HEK293 (cell line): Measurements from ENCODE around the gene CCDC81.

Experiments used
- CTCF ChIA-PET: fragments of 350-600 bp; formaldehyde crosslinking; extraction: SDS; loops from one replicate; lab custom pipeline; 2021; ENCODE audit warnings: antibody characterized with exemption; lab: Yijun Ruan, JAX
- POLR2A ChIA-PET: fragments of 300-600 bp; formaldehyde crosslinking; extraction: SDS; loops from one replicate; lab custom pipeline; 2020; ENCODE audit warnings: antibody characterized with exemption, inconsistent platforms; lab: Yijun Ruan, JAX
- H3K27ac ChIP-seq: fragments of 200-500 bp; sonication (Bioruptor generic); 2 replicates; pipeline ENCODE4 v1.5.1; 2014; ENCODE audit warnings: low read depth, low read length, control low read depth, inconsistent platforms; ENCODE audit errors: extremely low read depth
- H3K36me3 ChIP-seq, 2 experiments: fragments of 200-500 bp in 1 of 2; sonication (Bioruptor generic) in 1 of 2; 1 replicate in 1 of 2; 2 replicates in 1 of 2; pipeline ENCODE4 v1.5.1; 2014 to 2017; ENCODE audit warnings: inconsistent platforms in 2 of 2, low read length in 2 of 2; ENCODE audit not compliant: control insufficient read depth in 2 of 2, insufficient read depth in 1 of 2
- H3K4me1 ChIP-seq: fragments of 200-500 bp; sonication (Bioruptor generic); 2 replicates; pipeline ENCODE4 v1.5.1; 2014; ENCODE audit warnings: mild to moderate bottlenecking, low read length, inconsistent platforms; ENCODE audit not compliant: control insufficient read depth, insufficient read depth
- H3K4me3 ChIP-seq: 2 replicates; pipeline ENCODE4 v1.5.1; 2011; ENCODE audit warnings: low read depth, mild to moderate bottlenecking, control low read depth, low read length, moderate library complexity
- H3K9me3 ChIP-seq: fragments of 200-500 bp; sonication (Bioruptor generic); 2 replicates; pipeline ENCODE4 v1.5.1; 2014; ENCODE audit warnings: low read depth, low read length, inconsistent platforms; ENCODE audit not compliant: control insufficient read depth, insufficient read depth
- BCL11B ChIP-seq: fragments of 450-650 bp; formaldehyde crosslinking; IDR thresholded peaks from 2 replicates; pipeline ENCODE4 v1.5.1; 2016; ENCODE audit warnings: low read depth, missing biosample characterization, missing genetic modification characterization
- GLIS2 ChIP-seq: fragments of 450-650 bp; formaldehyde crosslinking; IDR thresholded peaks from 2 replicates; pipeline ENCODE4 v1.5.1; 2016; ENCODE audit warnings: missing biosample characterization, missing genetic modification characterization
- KLF16 ChIP-seq: fragments of 450-650 bp; formaldehyde crosslinking; IDR thresholded peaks from 2 replicates; pipeline ENCODE4 v1.5.1; 2017; ENCODE audit warnings: missing biosample characterization, missing genetic modification characterization
- KLF17 ChIP-seq: fragments of 450-650 bp; formaldehyde crosslinking; IDR thresholded peaks from 2 replicates; pipeline ENCODE4 v1.5.1; 2016; ENCODE audit warnings: missing biosample characterization, missing genetic modification characterization
- REPIN1 ChIP-seq: fragments of 450-650 bp; formaldehyde crosslinking; IDR thresholded peaks from 2 replicates; pipeline ENCODE4 v1.5.1; 2017; ENCODE audit warnings: missing biosample characterization, missing genetic modification characterization, low read depth
- TCF7L2 ChIP-seq: IDR thresholded peaks from 2 replicates; pipeline ENCODE4 v1.6.1; 2011; ENCODE audit warnings: low read depth, mild to moderate bottlenecking, inconsistent platforms, low read length, moderate library complexity, borderline replicate concordance
- ZBTB17 ChIP-seq: fragments of 450-650 bp; formaldehyde crosslinking; IDR thresholded peaks from 2 replicates; pipeline ENCODE4 v1.5.1; 2016; ENCODE audit warnings: missing biosample characterization, missing genetic modification characterization
- ZBTB8A ChIP-seq: fragments of 450-650 bp; formaldehyde crosslinking; IDR thresholded peaks from 2 replicates; pipeline ENCODE4 v1.5.1; 2016; ENCODE audit warnings: missing biosample characterization, missing genetic modification characterization
- ZNF155 ChIP-seq: fragments of 450-650 bp; formaldehyde crosslinking; IDR thresholded peaks from 2 replicates; pipeline ENCODE4 v1.5.1; 2016; ENCODE audit warnings: missing biosample characterization, missing genetic modification characterization
- ZNF157 ChIP-seq: fragments of 450-650 bp; formaldehyde crosslinking; IDR thresholded peaks from 2 replicates; pipeline ENCODE4 v1.5.1; 2016; ENCODE audit warnings: missing biosample characterization, missing genetic modification characterization
- ZNF202 ChIP-seq: fragments of 450-650 bp; formaldehyde crosslinking; IDR thresholded peaks from 2 replicates; pipeline ENCODE4 v1.5.1; 2016; ENCODE audit warnings: missing biosample characterization, missing genetic modification characterization, borderline replicate concordance
- ZNF223 ChIP-seq: fragments of 450-650 bp; formaldehyde crosslinking; IDR thresholded peaks from 2 replicates; pipeline ENCODE4 v1.5.1; 2016; ENCODE audit warnings: missing biosample characterization, missing genetic modification characterization
- ZNF404 ChIP-seq: fragments of 450-650 bp; formaldehyde crosslinking; IDR thresholded peaks from 2 replicates; pipeline ENCODE4 v1.5.1; 2017; ENCODE audit warnings: missing biosample characterization, missing genetic modification characterization
- ZNF473 ChIP-seq: fragments of 450-650 bp; formaldehyde crosslinking; IDR thresholded peaks from 2 replicates; pipeline ENCODE4 v1.5.1; 2017; ENCODE audit warnings: missing biosample characterization, missing genetic modification characterization
- ZNF48 ChIP-seq: fragments of 450-650 bp; formaldehyde crosslinking; IDR thresholded peaks from 2 replicates; pipeline ENCODE4 v1.5.1; 2016; ENCODE audit warnings: missing biosample characterization, missing genetic modification characterization
- ZNF548 ChIP-seq: fragments of 450-650 bp; formaldehyde crosslinking; IDR thresholded peaks from 2 replicates; pipeline ENCODE4 v1.5.1; 2016; ENCODE audit warnings: missing biosample characterization, missing genetic modification characterization
- ZNF555 ChIP-seq: fragments of 450-650 bp; formaldehyde crosslinking; conservative IDR thresholded peaks from 2 replicates; pipeline ENCODE4 v1.5.1; 2017; ENCODE audit warnings: missing biosample characterization, mild to moderate bottlenecking, missing genetic modification characterization, inconsistent platforms
- ZNF660 ChIP-seq: fragments of 450-650 bp; IDR thresholded peaks from 2 replicates; pipeline ENCODE4 v1.5.1; 2018; ENCODE audit warnings: missing biosample characterization, mild to moderate bottlenecking, missing genetic modification characterization
- ZNF677 ChIP-seq: fragments of 450-650 bp; IDR thresholded peaks from 2 replicates; pipeline ENCODE4 v1.5.0; 2018; ENCODE audit warnings: missing biosample characterization, mild to moderate bottlenecking, missing genetic modification characterization, moderate library complexity
- ZNF76 ChIP-seq: fragments of 450-650 bp; formaldehyde crosslinking; IDR thresholded peaks from 2 replicates; pipeline ENCODE4; 2016; ENCODE audit warnings: low read depth, missing biosample characterization, missing genetic modification characterization, borderline replicate concordance
- ZNF768 ChIP-seq: fragments of 450-650 bp; formaldehyde crosslinking; IDR thresholded peaks from 2 replicates; pipeline ENCODE4 v1.5.1; 2018; ENCODE audit warnings: missing biosample characterization, mild to moderate bottlenecking, missing genetic modification characterization
- ZSCAN18 ChIP-seq: fragments of 450-650 bp; formaldehyde crosslinking; IDR thresholded peaks from 2 replicates; pipeline ENCODE4 v1.5.1; 2016; ENCODE audit warnings: missing biosample characterization, missing genetic modification characterization
- TF ChIP-seq, protein P1 (sequence below): fragments of 450-650 bp; formaldehyde crosslinking; IDR thresholded peaks from 2 replicates; pipeline ENCODE4 v1.5.1; 2016; ENCODE audit warnings: missing biosample characterization, missing genetic modification characterization
- TF ChIP-seq, protein P2 (sequence below): fragments of 450-650 bp; formaldehyde crosslinking; IDR thresholded peaks from 2 replicates; pipeline ENCODE4 v1.5.1; 2016; ENCODE audit warnings: missing biosample characterization, missing genetic modification characterization
- TF ChIP-seq, protein P3 (sequence below): fragments of 450-650 bp; formaldehyde crosslinking; optimal IDR thresholded peaks from 2 replicates; pipeline ENCODE3; 2016; ENCODE audit warnings: missing biosample characterization, mild to moderate bottlenecking, missing genetic modification characterization

Gene CCDC81

DNA sequence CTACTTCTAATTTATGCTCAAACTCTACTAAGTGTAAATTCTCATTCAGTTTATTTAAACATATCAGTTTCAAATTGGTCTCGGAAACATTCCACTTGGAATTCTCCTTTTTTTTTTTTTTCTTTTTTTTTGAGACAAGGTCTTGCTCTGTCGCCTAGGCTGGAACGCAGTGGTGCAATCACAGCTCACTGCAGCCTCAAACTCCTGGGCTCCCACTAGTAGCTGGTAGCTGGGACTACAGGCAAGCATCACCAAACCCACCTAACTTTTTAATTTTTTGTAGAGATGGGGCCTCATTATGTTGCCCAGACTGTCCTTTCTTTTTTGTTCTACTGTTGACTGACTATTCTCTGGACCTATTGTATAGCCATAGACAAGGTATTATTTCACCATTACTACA lies 33.3 kb upstream of the CCDC81 start:
- ChIA-PET CTCF (interaction anchor here (0.6 kb wide), 1 partner anchor 1761 kb away, joined by 3 read pairs; no protein-coding TSS in a partner anchor), POLR2A (no interaction called here)
- H3K27ac ChIP-seq = no peak overlapping the region
- H3K4me3 ChIP-seq = no peak overlapping the region
- no peak for TF ChIP-seq ZNF660 (tag by site-specific recombination)
- no peak for TF ChIP-seq TCF7L2
- no peak for TF ChIP-seq ZSCAN18 (tag by site-specific recombination)
- no peak for TF ChIP-seq ZBTB8A
- TF ChIP-seq ZNF768 (tag by site-specific recombination) = no peak
- TF ChIP-seq, protein P1, sequence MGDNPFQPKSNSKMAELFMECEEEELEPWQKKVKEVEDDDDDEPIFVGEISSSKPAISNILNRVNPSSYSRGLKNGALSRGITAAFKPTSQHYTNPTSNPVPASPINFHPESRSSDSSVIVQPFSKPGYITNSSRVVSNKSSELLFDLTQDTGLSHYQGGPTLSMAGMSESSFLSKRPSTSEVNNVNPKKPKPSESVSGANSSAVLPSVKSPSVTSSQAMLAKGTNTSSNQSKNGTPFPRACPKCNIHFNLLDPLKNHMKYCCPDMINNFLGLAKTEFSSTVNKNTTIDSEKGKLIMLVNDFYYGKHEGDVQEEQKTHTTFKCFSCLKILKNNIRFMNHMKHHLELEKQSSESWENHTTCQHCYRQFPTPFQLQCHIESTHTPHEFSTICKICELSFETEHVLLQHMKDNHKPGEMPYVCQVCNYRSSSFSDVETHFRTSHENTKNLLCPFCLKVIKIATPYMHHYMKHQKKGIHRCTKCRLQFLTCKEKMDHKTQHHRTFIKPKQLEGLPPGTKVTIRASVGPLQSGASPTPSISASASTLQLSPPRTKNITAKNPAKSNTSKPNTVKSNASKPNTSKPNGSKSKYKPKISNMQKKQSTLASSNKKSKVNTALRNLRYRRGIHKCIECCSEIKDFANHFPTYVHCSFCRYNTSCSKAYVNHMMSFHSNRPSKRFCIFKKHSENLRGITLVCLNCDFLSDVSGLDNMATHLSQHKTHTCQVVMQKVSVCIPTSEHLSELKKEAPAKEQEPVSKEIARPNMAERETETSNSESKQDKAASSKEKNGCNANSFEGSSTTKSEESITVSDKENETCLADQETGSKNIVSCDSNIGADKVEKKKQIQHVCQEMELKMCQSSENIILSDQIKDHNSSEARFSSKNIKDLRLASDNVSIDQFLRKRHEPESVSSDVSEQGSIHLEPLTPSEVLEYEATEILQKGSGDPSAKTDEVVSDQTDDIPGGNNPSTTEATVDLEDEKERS (tag by site-specific recombination) = no peak
- TF ChIP-seq REPIN1 (tag by site-specific recombination) = no peak
- TF ChIP-seq ZNF155 (tag by site-specific recombination) = no peak
- TF ChIP-seq, protein P2, sequence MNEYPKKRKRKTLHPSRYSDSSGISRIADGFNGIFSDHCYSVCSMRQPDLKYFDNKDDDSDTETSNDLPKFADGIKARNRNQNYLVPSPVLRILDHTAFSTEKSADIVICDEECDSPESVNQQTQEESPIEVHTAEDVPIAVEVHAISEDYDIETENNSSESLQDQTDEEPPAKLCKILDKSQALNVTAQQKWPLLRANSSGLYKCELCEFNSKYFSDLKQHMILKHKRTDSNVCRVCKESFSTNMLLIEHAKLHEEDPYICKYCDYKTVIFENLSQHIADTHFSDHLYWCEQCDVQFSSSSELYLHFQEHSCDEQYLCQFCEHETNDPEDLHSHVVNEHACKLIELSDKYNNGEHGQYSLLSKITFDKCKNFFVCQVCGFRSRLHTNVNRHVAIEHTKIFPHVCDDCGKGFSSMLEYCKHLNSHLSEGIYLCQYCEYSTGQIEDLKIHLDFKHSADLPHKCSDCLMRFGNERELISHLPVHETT (tag by site-specific recombination) = no peak
- TF ChIP-seq, protein P3, sequence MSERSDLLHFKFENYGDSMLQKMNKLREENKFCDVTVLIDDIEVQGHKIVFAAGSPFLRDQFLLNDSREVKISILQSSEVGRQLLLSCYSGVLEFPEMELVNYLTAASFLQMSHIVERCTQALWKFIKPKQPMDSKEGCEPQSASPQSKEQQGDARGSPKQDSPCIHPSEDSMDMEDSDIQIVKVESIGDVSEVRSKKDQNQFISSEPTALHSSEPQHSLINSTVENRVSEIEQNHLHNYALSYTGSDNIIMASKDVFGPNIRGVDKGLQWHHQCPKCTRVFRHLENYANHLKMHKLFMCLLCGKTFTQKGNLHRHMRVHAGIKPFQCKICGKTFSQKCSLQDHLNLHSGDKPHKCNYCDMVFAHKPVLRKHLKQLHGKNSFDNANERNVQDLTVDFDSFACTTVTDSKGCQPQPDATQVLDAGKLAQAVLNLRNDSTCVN = no peak
- no peak for TF ChIP-seq ZNF202 (tag by site-specific recombination)
- TF ChIP-seq ZNF555 (tag by site-specific recombination) = no peak
- TF ChIP-seq ZNF404 (tag by site-specific recombination) = no peak
- TF ChIP-seq ZNF548 (tag by site-specific recombination) = no peak
- no peak for TF ChIP-seq KLF16 (tag by site-specific recombination)
- TF ChIP-seq ZBTB17 (tag by site-specific recombination) = no peak
- no peak for TF ChIP-seq BCL11B (tag by site-specific recombination)
- H3K9me3 ChIP-seq = no peaks in the 10 kb centered on the region
- H3K36me3 ChIP-seq = peaks cover 5 to 27% of the 10 kb centered on the region in 2 experiments; a peak in 2 of 3 replicates
- H3K4me1 ChIP-seq = no peaks in the 10 kb centered on the region

DNA sequence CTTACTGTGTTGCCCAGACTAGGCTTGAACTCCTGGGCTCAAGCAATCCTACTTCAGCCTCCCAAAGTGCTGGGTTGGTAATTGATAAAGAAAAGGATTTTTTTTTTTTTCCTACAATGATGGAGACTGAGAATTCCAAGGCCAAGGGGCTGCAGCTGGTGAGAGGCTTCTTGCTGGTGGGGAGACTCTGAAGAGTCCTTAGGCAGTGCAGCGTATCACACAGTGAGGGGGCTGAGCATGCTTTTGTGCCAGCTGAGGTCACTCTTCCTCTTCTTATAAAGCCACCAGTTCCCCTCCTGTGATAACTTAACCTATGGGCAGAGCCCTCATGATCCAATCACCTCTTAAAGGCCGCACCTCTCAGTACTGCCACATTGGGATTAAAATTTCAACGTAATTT lies 28.2 kb upstream of the CCDC81 start:
- POLR2A ChIA-PET = no interaction called here
- Histone ChIP-seq H3K27ac (no peak overlapping the region), H3K4me1 (no peaks in the 10 kb centered on the region), H3K36me3 (peaks cover 0 to 11% of the 10 kb centered on the region in 2 experiments; a peak in 1 of 3 replicates), H3K4me3 (no peak overlapping the region), H3K9me3 (no peaks in the 10 kb centered on the region)
- CTCF ChIA-PET = interaction anchor here (0.7 to 0.8 kb wide), 4 partner anchors 10 to 576 kb away, joined by 3 to 10 read pairs (median 4); partner anchors contain the start of gene CCDC83
- TF ChIP-seq ZNF76 (tag by site-specific recombination) (no peak), ZNF677 (tag by site-specific recombination) (no peak), ZNF48 (tag by site-specific recombination) (no peak), ZNF223 (tag by site-specific recombination) (no peak), ZNF157 (tag by site-specific recombination) (no peak), GLIS2 (tag by site-specific recombination) (no peak), KLF17 (no peak), ZNF473 (no peak), KLF16 (tag by site-specific recombination) (no peak)
- TF ChIP-seq, protein P1 (tag by site-specific recombination) = no peak
